ENCODE data around the gene STXBP4. TPM values are rescaled to one million over a fixed set of nuclear protein-coding genes. Genes with fewer than 3 reads are reported as not detected.

STXBP4 gene
- total RNA-seq, 5 donors from 2014 or later (not counting 1 experiment from before 2014, with no cell fraction given) = 5.7 to 10.6 (median 9.1) TPM

- no peak for ATAC-seq (replicated peaks in 1 of 4)
- Histone ChIP-seq H3K4me1 (ENCODE audit: control insufficient read depth in 1 of 2, extremely low read depth in 1 of 2, insufficient read depth in 2 of 2, low read length in 2 of 2) (no peaks in the 10 kb centered on the region), H3K27me3 (replicated peaks in 1 of 2; ENCODE audit: control insufficient read depth in 2 of 2, extremely low read depth in 1 of 2, insufficient read depth in 2 of 2, low read length in 1 of 2) (no peaks in the 10 kb centered on the region), H3K27ac (ENCODE audit: low read length) (no peak overlapping the region), H3K36me3 (ENCODE audit: control insufficient read depth in 2 of 2, extremely low read depth in 1 of 2, insufficient read depth in 1 of 2, low read length in 1 of 2) (no peaks in the 10 kb centered on the region), H3K9me3 (no peaks in the 10 kb centered on the region), H3K4me3 (ENCODE audit: control insufficient read depth in 1 of 2, extremely low read depth in 1 of 2, low read length in 1 of 2) (no peak overlapping the region)
- POLR2A ChIA-PET = interaction anchor here in 1 of 2 donors (0.6 kb wide), 1 partner anchor 662 kb away, joined by 6 read pairs; no protein-coding TSS in a partner anchor
- CTCF ChIA-PET = interaction anchor here in 1 of 2 donors (0.6 kb wide), 1 partner anchor 677 kb away, joined by 3 read pairs; no protein-coding TSS in a partner anchor
- Mint-ChIP-seq H3K36me3 (peaks cover 17% of the 10 kb centered on the region), H3K4me3 (no peak overlapping the region), H3K4me1 (peaks cover 0 to 2% (median 0%) of the 10 kb centered on the region in 3 donors), H3K9me3 (no peaks in the 10 kb centered on the region), H3K27me3 (no peaks in the 10 kb centered on the region), H3K27ac (no peak overlapping the region)
- WGBS (ENCODE audit: insufficient coverage) = no CpG with 5 or more reads among the region's 2 CpGs
- DNase-seq = no peak
These were observed 198.6 kb downstream of the STXBP4 start for GRCh38 chr17:55167024-55167725.

- Mint-ChIP-seq H3K4me3 (no peak overlapping the region), H3K36me3 (peaks cover 20% of the 10 kb centered on the region), H3K27me3 (no peaks in the 10 kb centered on the region), H3K9me3 (peaks cover 0 to 10% (median 9%) of the 10 kb centered on the region in 3 donors), H3K27ac (no peak overlapping the region), H3K4me1 (no peaks in the 10 kb centered on the region)
- no peaks in the 10 kb centered on the region for H3K27me3 ChIP-seq (replicated peaks in 1 of 2; ENCODE audit: control insufficient read depth in 2 of 2, extremely low read depth in 1 of 2, insufficient read depth in 2 of 2, low read length in 1 of 2)
- DNase-seq (no peak), ATAC-seq (replicated peaks in 1 of 4) (no peak)
- H3K36me3 ChIP-seq (ENCODE audit: control insufficient read depth in 2 of 2, extremely low read depth in 1 of 2, insufficient read depth in 1 of 2, low read length in 1 of 2) = no peaks in the 10 kb centered on the region
- H3K4me3 ChIP-seq (ENCODE audit: control insufficient read depth in 1 of 2, extremely low read depth in 1 of 2, low read length in 1 of 2) = no peak overlapping the region
- H3K27ac ChIP-seq (ENCODE audit: low read length) = no peak overlapping the region
- ChIA-PET POLR2A (no interaction called here), CTCF (no interaction called here)
- WGBS (ENCODE audit: insufficient coverage) = 14% methylated on average over 1 of the region's 5 CpGs
- no peaks in the 10 kb centered on the region for H3K9me3 ChIP-seq
- H3K4me1 ChIP-seq (ENCODE audit: control insufficient read depth in 1 of 2, extremely low read depth in 1 of 2, insufficient read depth in 2 of 2, low read length in 2 of 2) = no peaks in the 10 kb centered on the region
These were observed 200.6 kb downstream of the STXBP4 start for GRCh38 chr17:55168958-55169687.

- Histone ChIP-seq H3K9me3 (no peaks in the 10 kb centered on the region), H3K36me3 (ENCODE audit: control insufficient read depth in 2 of 2, extremely low read depth in 1 of 2, insufficient read depth in 1 of 2, low read length in 1 of 2) (no peaks in the 10 kb centered on the region), H3K27ac (ENCODE audit: low read length) (no peak overlapping the region), H3K4me1 (ENCODE audit: control insufficient read depth in 1 of 2, extremely low read depth in 1 of 2, insufficient read depth in 2 of 2, low read length in 2 of 2) (no peaks in the 10 kb centered on the region), H3K4me3 (ENCODE audit: control insufficient read depth in 1 of 2, extremely low read depth in 1 of 2, low read length in 1 of 2) (no peak overlapping the region), H3K27me3 (replicated peaks in 1 of 2; ENCODE audit: control insufficient read depth in 2 of 2, extremely low read depth in 1 of 2, insufficient read depth in 2 of 2, low read length in 1 of 2) (no peaks in the 10 kb centered on the region)
- WGBS (ENCODE audit: insufficient coverage) = no CpG with 5 or more reads among the region's 4 CpGs
- DNase-seq = no peak
- peaks cover 0 to 15% (median 14%) of the 10 kb centered on the region in 3 donors for H3K9me3 Mint-ChIP-seq
- no peak overlapping the region for H3K27ac Mint-ChIP-seq
- H3K4me3 Mint-ChIP-seq = no peak overlapping the region
- H3K27me3 Mint-ChIP-seq = no peaks in the 10 kb centered on the region
- H3K4me1 Mint-ChIP-seq = peaks cover 0 to 10% (median 0%) of the 10 kb centered on the region in 3 donors
- H3K36me3 Mint-ChIP-seq = peaks cover 22% of the 10 kb centered on the region
- no peak for ATAC-seq (replicated peaks in 1 of 4)
- POLR2A ChIA-PET = no interaction called here
- CTCF ChIA-PET = no interaction called here
These were observed 203.2 kb downstream of the STXBP4 start for GRCh38 chr17:55171634-55172328.

- Mint-ChIP-seq H3K9me3 (peaks cover 0 to 15% (median 14%) of the 10 kb centered on the region in 3 donors), H3K4me3 (no peak overlapping the region), H3K27me3 (no peaks in the 10 kb centered on the region), H3K4me1 (peaks cover 0 to 10% (median 0%) of the 10 kb centered on the region in 3 donors), H3K36me3 (peaks cover 19% of the 10 kb centered on the region), H3K27ac (no peak overlapping the region)
- Histone ChIP-seq H3K4me3 (ENCODE audit: control insufficient read depth in 1 of 2, extremely low read depth in 1 of 2, low read length in 1 of 2) (no peak overlapping the region), H3K4me1 (ENCODE audit: control insufficient read depth in 1 of 2, extremely low read depth in 1 of 2, insufficient read depth in 2 of 2, low read length in 2 of 2) (no peaks in the 10 kb centered on the region), H3K27me3 (replicated peaks in 1 of 2; ENCODE audit: control insufficient read depth in 2 of 2, extremely low read depth in 1 of 2, insufficient read depth in 2 of 2, low read length in 1 of 2) (no peaks in the 10 kb centered on the region), H3K27ac (ENCODE audit: low read length) (no peak overlapping the region), H3K9me3 (no peaks in the 10 kb centered on the region), H3K36me3 (ENCODE audit: control insufficient read depth in 2 of 2, extremely low read depth in 1 of 2, insufficient read depth in 1 of 2, low read length in 1 of 2) (no peaks in the 10 kb centered on the region)
- ChIA-PET POLR2A (no interaction called here), CTCF (no interaction called here)
- no peak for DNase-seq
- no CpG with 5 or more reads among the region's 2 CpGs for WGBS (ENCODE audit: insufficient coverage)
- no peak for ATAC-seq (replicated peaks in 1 of 4)
These were observed 204.0 kb downstream of the STXBP4 start for GRCh38 chr17:55172612-55173011.

- POLR2A ChIA-PET = no interaction called here
- Histone ChIP-seq H3K36me3 (ENCODE audit: control insufficient read depth in 2 of 2, extremely low read depth in 1 of 2, insufficient read depth in 1 of 2, low read length in 1 of 2) (no peaks in the 10 kb centered on the region), H3K9me3 (no peaks in the 10 kb centered on the region), H3K27me3 (replicated peaks in 1 of 2; ENCODE audit: control insufficient read depth in 2 of 2, extremely low read depth in 1 of 2, insufficient read depth in 2 of 2, low read length in 1 of 2) (no peaks in the 10 kb centered on the region), H3K27ac (ENCODE audit: low read length) (no peak overlapping the region), H3K4me3 (ENCODE audit: control insufficient read depth in 1 of 2, extremely low read depth in 1 of 2, low read length in 1 of 2) (no peak overlapping the region), H3K4me1 (ENCODE audit: control insufficient read depth in 1 of 2, extremely low read depth in 1 of 2, insufficient read depth in 2 of 2, low read length in 2 of 2) (no peaks in the 10 kb centered on the region)
- Mint-ChIP-seq H3K9me3 (peaks cover 0 to 15% (median 14%) of the 10 kb centered on the region in 3 donors), H3K4me3 (no peak overlapping the region), H3K4me1 (peaks cover 0 to 10% (median 0%) of the 10 kb centered on the region in 3 donors), H3K27ac (no peak overlapping the region), H3K36me3 (peaks cover 18% of the 10 kb centered on the region), H3K27me3 (no peaks in the 10 kb centered on the region)
- WGBS (ENCODE audit: insufficient coverage) = no CpG with 5 or more reads among the region's 1 CpG
- CTCF ChIA-PET = no interaction called here
- DNase-seq (no peak), ATAC-seq (replicated peaks in 1 of 4) (no peak)
These were observed 205.6 kb downstream of the STXBP4 start for GRCh38 chr17:55174133-55174532.

GRCh38 chr17:55175788-55176427 is 207.3 kb downstream of the STXBP4 start:
- Histone ChIP-seq H3K4me3 (ENCODE audit: control insufficient read depth in 1 of 2, extremely low read depth in 1 of 2, low read length in 1 of 2) (no peak overlapping the region), H3K36me3 (ENCODE audit: control insufficient read depth in 2 of 2, extremely low read depth in 1 of 2, insufficient read depth in 1 of 2, low read length in 1 of 2) (no peaks in the 10 kb centered on the region), H3K9me3 (no peaks in the 10 kb centered on the region), H3K4me1 (ENCODE audit: control insufficient read depth in 1 of 2, extremely low read depth in 1 of 2, insufficient read depth in 2 of 2, low read length in 2 of 2) (no peaks in the 10 kb centered on the region), H3K27ac (ENCODE audit: low read length) (no peak overlapping the region), H3K27me3 (replicated peaks in 1 of 2; ENCODE audit: control insufficient read depth in 2 of 2, extremely low read depth in 1 of 2, insufficient read depth in 2 of 2, low read length in 1 of 2) (no peaks in the 10 kb centered on the region)
- Mint-ChIP-seq H3K4me3 (no peak overlapping the region), H3K4me1 (peaks cover 0 to 10% (median 0%) of the 10 kb centered on the region in 3 donors), H3K27ac (no peak overlapping the region), H3K36me3 (peaks cover 25% of the 10 kb centered on the region), H3K27me3 (no peaks in the 10 kb centered on the region), H3K9me3 (peaks cover 0 to 15% (median 14%) of the 10 kb centered on the region in 3 donors)
- ChIA-PET CTCF (no interaction called here), POLR2A (no interaction called here)
- DNase-seq = no peak
- ATAC-seq (replicated peaks in 1 of 4) = no peak
- WGBS (ENCODE audit: insufficient coverage) = 51% methylated on average over 6 of the region's 6 CpGs

All from T-cell (primary cell).